NCI-H1417 (cell line): ENCODE results near the gene PIK3R4.

Experiments used
- DNase-seq, 3 experiments: peaks; one replicate each; lab custom pipeline; 2025; lab: John Stamatoyannopoulos, UW

Gene PIK3R4

DNA sequence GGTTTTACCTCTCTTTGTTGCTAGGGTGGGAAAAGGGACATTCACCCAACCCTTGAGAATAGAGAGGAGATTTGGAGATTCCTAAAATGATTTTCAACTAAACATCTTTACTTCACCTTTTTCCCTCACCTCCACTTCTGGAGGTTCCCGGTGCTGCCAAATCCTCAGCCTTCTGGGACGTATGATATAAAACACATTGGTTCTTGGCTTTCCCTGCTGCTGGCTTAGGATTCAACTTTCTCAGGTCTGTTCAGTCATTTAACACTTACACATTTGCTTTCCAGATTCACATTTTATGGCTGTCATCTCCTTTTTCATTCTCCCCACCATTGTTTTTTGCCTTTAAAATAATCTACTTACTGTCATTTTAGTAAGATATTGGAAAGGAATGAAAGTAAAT lies 106.6 kb downstream of the PIK3R4 start:
- no peak for DNase-seq

DNA sequence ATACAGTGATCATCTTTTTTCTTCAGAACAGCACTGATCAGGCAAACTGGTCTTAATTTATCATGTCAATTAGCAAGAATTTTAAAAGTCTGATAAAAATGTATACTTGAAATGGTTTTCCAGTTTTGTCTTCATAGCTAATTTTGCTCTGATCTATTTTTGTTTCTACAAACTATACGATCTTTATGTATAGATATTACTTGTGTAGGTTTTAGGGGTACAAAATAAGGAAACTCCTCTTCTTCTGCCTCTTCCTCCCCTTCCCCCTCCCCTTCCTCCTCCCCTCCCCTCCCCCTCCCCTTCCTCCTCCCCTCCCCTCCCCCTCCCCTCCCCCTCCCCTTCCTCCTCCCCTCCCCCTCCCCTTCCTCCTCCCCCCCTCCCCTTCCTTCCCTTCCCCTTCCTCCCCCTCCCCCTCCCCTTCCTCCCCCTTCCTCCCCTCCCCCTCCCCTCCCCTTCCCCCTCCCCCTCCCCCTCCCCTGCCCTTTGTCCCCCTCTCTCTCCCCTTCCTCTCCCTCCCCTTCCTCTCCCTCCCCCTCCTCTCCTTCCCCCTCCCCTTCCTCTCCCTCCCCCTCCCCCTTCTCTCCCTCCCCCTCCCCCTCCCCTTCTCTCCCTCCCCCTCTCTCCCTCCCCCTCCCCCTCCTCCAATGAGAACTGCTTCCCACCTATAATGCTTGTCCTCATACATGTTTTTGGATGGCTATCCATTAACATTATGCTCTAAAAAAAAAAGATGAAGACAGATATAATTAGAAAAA lies 110.0 kb downstream of the PIK3R4 start:
- no peak for DNase-seq

DNA sequence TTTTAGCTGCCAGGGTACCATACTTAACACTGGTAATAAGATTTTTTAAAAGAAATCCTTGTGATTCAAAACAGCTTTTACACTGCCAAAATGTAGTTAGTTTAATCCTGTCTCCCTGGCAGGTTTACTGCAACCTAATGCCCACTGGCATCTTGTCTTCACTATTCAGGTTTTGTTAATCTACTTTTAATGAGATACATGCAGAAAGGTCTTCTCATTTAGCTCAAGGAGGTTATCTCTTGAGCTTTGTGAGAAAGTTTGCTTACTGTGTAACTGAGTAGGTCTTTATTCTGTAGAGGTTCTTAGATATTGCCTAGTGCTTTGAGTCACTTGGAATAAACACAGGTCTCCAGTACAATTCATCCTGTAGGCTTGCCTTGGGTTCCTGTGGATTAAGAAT lies 110.7 kb downstream of the PIK3R4 start:
- no peak for DNase-seq

DNA sequence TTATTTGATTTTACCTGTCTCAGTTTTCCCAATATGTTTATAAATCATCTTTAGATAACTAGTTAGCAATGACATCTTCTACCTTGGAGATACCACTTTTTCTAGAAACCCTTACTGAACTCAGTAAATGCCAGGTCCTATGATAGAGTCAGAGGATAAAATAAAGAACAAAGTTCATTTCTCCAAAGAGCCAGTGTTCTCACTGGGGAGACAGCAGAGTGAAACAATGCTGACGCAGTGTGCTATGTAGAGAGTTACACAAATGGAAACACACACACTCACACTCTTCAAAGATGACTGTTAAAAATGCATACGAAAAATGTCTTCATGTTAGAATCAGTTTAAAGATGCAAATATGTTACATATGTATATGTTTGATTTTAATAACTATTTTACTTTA lies 111.3 kb downstream of the PIK3R4 start:
- DNase-seq: no peak
